GM19328 (cell line): ENCODE measurements around the gene EFNB1.
A peak's percentile ranks its signal among the peaks of the same experiment; 100 is the strongest.
"Not testable (repeated sequence)": the region's sequence is repeated elsewhere in the genome, so short reads cannot be mapped to it uniquely, and the experiment has no call there.

ENCODE experiments used
- ATAC-seq: cut with Tn5 transposase; IDR thresholded peaks from one replicate; pipeline ENCODE4 v1.9.1; 2021; ENCODE audit warnings: mild to moderate bottlenecking, moderate library complexity; ENCODE audit not compliant: unreplicated experiment

The EFNB1 gene

DNA sequence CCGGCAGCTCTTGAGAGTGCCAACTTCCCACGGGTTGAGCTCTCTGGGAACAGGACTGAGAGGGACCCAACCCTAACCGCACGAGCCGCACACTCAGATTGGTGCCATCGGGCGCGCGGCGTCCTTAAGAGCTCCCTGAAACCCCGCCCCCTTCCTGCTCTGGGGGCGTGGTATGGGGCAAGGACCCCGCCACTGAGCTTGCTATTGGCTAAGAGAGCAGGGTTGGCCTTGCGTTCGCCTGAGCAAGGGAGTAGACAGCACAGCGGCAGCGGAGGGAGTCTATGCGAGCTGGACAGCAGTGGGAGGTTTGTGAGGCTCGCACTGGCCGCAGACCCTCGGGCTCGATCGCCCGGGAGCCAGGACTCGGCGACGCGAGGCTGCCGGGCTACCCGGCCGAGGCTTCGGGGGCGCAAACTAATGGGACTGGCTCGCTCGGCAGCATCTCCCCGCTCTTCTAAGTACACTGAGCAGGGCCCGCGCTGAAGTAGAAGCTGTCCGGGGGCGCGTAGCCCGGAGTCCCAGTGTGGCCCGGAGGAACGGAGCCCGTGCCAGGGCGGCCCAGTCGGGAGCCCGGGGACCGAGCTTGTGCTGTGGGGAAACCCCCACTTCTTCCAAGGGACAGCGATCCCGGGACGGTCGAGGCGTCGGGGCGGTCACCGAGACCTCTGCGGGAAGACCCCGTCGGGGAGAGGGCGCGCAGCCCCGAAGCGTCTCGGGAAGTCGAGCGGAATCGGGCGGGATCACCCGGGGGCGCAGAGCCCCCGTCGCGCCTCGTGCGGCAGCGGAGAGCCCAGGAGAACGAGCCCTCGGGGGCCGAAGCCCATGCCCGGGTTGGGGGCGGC lies at the start of gene EFNB1:
EFNB1 (plus strand) TSS at position 282 of the 842 bp plus-strand sequence. CDS start 756 bp downstream, outside the sequence.
- ATAC-seq: peak; percentile 87

DNA sequence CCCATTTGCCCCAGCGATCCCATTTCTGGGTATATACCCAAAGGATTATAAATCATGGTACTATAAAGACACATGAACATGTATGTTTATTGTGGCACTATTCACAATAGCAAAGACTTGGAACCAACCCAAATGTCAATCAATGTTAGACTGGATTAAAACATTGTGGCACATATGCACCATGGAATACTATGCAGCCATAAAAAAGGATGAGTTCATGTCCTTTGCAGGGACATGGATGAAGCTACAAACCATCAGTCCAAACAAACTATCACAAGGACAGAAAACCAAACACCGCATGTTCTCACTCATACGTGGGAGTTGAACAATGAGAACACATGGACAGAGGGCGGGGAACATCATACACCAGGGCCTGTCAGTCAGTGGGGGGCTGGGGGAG lies 47.5 kb upstream of the EFNB1 start:
- not testable (repeated sequence) for ATAC-seq

DNA sequence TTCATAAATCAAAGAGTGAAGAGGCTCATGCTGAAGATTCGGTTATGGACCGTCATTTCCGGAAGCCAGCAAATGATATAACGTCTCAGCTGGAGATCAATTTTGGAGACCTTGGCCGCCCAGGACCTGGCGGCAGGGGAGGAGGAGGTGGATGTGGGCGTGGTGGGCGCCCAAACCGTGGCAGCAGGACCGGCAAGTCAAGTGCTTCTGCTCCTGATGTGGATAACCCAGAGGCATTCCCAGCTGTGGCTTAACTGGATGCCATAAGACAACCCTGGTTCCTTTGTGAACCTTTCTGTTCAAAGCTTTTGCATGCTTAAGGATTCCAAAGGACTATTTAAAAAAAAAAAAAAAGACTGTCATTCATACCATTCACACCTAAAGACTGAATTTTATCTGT lies 44.0 kb upstream of the EFNB1 start:
- ATAC-seq: no peak

- ATAC-seq: not testable (repeated sequence)
Measured at GRCh38 chrX:68786581-68786980, 42.2 kb upstream of the EFNB1 start.

- no peak for ATAC-seq
Measured at GRCh38 chrX:68789966-68790365, 38.9 kb upstream of the EFNB1 start.

GRCh38 chrX:68792083-68792482 lies 36.7 kb upstream of the EFNB1 start:
- ATAC-seq: no peak

DNA sequence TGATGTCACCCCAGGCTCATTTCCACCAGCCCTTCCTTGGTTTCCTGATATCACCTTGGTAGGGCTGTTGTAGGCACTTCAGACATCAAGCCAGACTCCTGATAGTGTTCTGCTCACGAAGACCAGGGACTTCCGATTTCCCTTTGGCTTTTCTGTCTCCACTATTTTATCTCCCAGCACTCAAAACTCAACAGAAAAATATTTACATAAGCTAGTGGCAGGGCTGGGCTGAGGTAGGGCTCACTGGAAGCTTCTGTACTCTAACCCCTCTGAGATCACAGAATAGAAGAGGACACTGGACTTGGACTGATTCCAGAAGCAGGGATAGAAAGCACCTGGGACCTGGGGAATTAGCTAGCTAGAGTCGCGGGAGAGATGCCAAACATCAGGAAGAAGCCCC lies 34.4 kb upstream of the EFNB1 start:
- ATAC-seq: no peak

DNA sequence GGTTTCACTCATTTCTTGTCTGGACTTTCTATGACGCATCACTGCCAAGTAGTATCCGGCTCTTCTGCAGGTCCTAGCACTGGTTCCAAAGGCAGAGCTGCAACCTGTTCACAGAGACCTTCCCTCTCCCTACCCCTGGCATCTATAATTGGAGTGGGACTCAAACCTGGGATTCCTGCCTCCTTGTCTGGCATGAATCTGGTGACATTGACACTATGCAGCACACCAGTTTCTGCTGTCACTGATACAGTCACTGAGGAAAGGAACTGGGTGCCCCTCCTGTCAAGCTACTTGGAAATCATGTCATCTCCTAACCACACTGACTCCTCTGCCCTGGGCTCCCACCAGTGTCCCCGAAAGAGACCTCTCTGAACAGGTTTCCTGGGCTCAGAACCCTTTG lies 33.1 kb upstream of the EFNB1 start:
- no peak for ATAC-seq

GRCh38 chrX:68798400-68798799 lies 30.4 kb upstream of the EFNB1 start:
- not testable (repeated sequence) for ATAC-seq

DNA sequence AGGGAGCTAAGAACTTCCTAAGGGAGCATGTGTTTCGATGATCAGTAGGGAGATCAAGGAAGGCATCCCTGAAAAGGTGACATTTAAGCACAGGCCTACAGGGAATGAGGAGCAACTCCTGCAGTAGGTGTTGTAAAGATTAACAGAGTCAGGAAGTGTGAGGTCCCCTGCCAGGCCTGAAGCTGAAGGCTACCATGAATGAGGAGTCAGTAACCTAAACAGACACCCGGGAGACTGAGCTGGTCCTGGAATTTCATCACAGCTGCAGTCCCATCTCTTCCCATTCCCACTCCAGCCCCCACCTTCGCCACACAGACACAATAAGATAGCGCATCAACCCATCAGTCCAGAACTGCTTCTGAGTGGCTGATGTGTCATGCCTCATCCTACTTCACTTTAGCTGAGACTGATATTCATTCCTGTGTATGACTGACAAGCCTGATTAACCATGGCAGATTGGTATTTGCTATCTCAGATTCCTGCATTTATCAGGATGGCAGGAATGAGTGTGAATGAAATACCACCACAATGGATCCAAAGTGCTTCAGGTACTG lies 27.0 kb upstream of the EFNB1 start:
- no peak for ATAC-seq

GRCh38 chrX:68807818-68808217 lies 21.0 kb upstream of the EFNB1 start:
- ATAC-seq: no peak

- no peak for ATAC-seq
Measured at GRCh38 chrX:68808686-68809357, 20.0 kb upstream of the EFNB1 start.

DNA sequence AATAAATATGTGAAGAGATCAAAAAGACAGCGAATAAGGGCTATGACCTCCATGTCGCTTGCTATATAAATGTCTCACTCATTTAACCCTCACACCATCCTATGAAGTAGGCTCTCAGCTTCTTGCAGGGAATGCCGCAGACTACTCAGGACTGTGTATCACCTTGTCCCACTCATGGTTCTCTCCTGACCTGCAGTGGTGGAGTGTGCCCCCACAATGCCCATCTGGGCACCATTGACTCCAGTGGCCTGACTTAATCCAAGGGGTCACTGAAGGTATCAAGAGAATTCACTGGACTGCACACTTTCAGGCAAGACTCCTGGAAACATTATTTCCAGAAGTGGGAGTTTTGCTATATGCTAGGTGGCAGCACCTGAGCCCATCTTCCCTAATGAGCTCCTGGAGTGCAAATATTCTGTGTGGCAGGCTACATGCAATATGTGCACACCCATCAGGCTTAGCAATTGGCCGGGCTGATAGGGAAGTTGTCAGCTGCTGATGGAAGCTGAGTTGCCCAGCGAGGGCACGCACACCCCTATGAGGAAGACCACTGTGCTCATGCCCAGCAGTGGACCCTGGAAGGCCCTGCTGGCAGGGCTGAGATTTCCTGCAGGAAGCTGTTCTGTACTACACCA lies 8.2 kb upstream of the EFNB1 start:
- no peak for ATAC-seq

DNA sequence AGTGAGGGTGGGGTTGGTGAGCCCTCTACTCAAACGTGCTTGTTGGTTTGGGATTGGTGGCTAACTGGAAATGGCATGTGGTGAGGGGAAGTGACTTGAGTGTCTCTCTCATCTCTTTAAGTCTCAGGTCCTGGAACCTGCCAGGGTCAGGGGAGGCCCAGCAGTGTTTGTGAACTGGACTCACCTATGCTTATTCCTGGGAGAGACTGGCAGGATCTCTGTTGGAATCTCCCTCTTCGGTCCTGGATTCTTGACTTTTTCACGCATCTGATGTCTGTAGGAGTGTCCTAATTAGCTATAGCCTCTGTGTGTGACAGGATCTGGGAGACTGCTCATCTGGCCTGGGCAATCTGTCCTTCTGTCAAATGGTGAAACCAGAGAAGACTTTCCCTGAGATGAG lies 7.2 kb upstream of the EFNB1 start:
- ATAC-seq: no peak

- ATAC-seq: no peak
Measured at GRCh38 chrX:68822641-68823410, 6.0 kb upstream of the EFNB1 start.

- ATAC-seq: no peak
Measured at GRCh38 chrX:68823413-68824151, 5.2 kb upstream of the EFNB1 start.

- ATAC-seq: no peak
Measured at GRCh38 chrX:68824152-68824433, 4.7 kb upstream of the EFNB1 start.

- ATAC-seq: no peak
Measured at GRCh38 chrX:68824565-68825125, 4.2 kb upstream of the EFNB1 start.

DNA sequence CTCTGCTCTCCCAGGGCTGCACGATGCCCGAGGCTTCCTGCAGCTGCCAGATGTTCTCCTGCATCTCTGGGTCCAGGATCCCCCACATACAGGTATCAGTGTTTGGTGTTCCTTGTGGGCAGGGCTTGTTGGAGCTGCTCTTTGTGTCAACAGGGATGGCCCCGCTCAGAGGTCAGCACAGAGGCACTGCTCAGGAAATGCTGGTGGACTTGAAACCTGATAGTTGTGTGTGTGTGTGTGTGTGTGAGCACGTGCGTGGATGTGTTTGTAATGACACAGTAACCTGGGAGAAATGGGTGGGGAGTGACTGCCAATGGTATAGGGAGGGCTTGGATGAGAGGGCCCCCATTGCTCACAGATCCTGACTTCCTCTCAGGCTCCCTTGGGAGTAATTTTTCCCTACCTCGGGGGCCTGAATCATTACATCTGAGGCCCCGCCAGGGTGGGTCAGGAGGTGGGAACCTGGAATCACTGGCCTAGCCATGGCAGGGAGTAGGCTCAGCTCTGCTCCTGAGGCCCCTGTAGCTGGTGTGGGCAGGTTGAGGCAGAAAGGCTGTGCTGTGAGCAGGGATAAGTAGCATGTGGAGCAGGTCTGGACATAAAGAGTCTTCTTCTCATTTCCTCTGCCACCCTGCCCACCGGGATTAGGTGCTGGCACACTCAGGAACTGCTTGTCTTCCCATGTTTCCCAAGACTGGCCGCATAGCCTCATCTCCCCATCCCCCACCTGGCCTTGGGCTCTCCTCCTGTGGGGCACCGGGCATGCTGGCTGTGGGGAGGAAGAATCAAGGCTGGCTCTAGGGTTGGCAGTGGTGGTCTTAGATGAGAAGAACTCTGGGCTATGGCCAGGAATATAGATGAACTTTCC lies 2.5 kb upstream of the EFNB1 start:
- no peak for ATAC-seq
